GM23338 (cell line): ENCODE measurements around the gene TMEM273. TPM values are rescaled to one million over a fixed set of nuclear protein-coding genes. Genes with fewer than 3 reads are reported as not detected.

Experiments
- ATAC-seq: fragments of 200-7000 bp; cut with Tn5 transposase; 3 replicates; pipeline ENCODE4 v1.9.1; 2020
- DNase-seq: peaks from one replicate; pipeline ENCODE4 v3.0.0-alpha.2; 2015; ENCODE audit warnings: low spot score
- H2AFZ ChIP-seq: fragments of 200-600 bp; sonication (generic); 2 replicates; pipeline ENCODE4 v1.8.0; 2016; ENCODE audit warnings: antibody characterized with exemption, mild to moderate bottlenecking, moderate library complexity
- H3F3A ChIP-seq: fragments of 200-600 bp; sonication (generic); replicated peaks from 2 replicates; pipeline ENCODE4 v1.8.0; 2017; ENCODE audit warnings: antibody characterized with exemption, mixed run types, low read depth
- H3K27ac ChIP-seq: fragments of 200-600 bp; sonication (generic); 2 replicates; pipeline ENCODE4 v1.6.1; 2016; ENCODE audit warnings: low read depth
- H3K27me3 ChIP-seq: fragments of 200-600 bp; sonication (generic); 2 replicates; pipeline ENCODE4 v1.8.0; 2016; ENCODE audit warnings: mild to moderate bottlenecking, mixed run types, moderate library complexity; ENCODE audit not compliant: insufficient read depth
- H3K36me3 ChIP-seq: fragments of 200-600 bp; sonication (generic); 2 replicates; pipeline ENCODE4 v1.8.0; 2016; ENCODE audit warnings: mild to moderate bottlenecking; ENCODE audit not compliant: insufficient read depth
- H3K4me1 ChIP-seq: fragments of 200-600 bp; sonication (generic); 2 replicates; pipeline ENCODE4 v1.8.0; 2016; ENCODE audit warnings: mild to moderate bottlenecking, moderate library complexity; ENCODE audit not compliant: insufficient read depth
- H3K4me2 ChIP-seq: fragments of 200-600 bp; sonication (generic); 2 replicates; pipeline ENCODE4 v1.7.1; 2017; ENCODE audit warnings: mixed run types
- H3K4me3 ChIP-seq: fragments of 200-600 bp; sonication (generic); 2 replicates; pipeline ENCODE4 v1.6.1; 2016; ENCODE audit warnings: mixed run types
- H3K79me2 ChIP-seq: fragments of 200-600 bp; sonication (generic); replicated peaks from 2 replicates; pipeline ENCODE4 v1.8.0; 2017; ENCODE audit warnings: mild to moderate bottlenecking; ENCODE audit not compliant: insufficient read depth
- H3K9me2 ChIP-seq: fragments of 200-600 bp; sonication (generic); 2 replicates; pipeline ENCODE4 v1.8.0; 2017; ENCODE audit not compliant: insufficient read depth
- H4K20me1 ChIP-seq: fragments of 200-600 bp; sonication (generic); replicated peaks from 2 replicates; pipeline ENCODE4 v1.8.0; 2017; ENCODE audit warnings: mild to moderate bottlenecking; ENCODE audit not compliant: insufficient read depth
- H3K27ac Mint-ChIP-seq: 2 replicates; pipeline ENCODE4 v1.8.0; 2020; ENCODE audit warnings: inconsistent platforms, mild to moderate bottlenecking, moderate library complexity, mixed read lengths
- H3K27me3 Mint-ChIP-seq: 3 replicates; pipeline ENCODE4 v1.8.0; 2022; ENCODE audit warnings: low read depth, mild to moderate bottlenecking, moderate library complexity, mixed read lengths, inconsistent platforms; ENCODE audit not compliant: insufficient read depth, poor library complexity
- H3K36me3 Mint-ChIP-seq: 3 replicates; pipeline ENCODE4 v1.8.0; 2021; ENCODE audit warnings: low read depth, mild to moderate bottlenecking, inconsistent platforms, moderate library complexity, mixed read lengths
- H3K4me1 Mint-ChIP-seq: 3 replicates; pipeline ENCODE4 v1.8.0; 2020; ENCODE audit warnings: mild to moderate bottlenecking, inconsistent platforms, mixed read lengths
- H3K4me3 Mint-ChIP-seq: 3 replicates; pipeline ENCODE4 v1.8.0; 2021; ENCODE audit warnings: moderate library complexity, mild to moderate bottlenecking, inconsistent platforms, mixed read lengths
- H3K9me3 Mint-ChIP-seq: 3 replicates; pipeline ENCODE4 v1.8.0; 2020; ENCODE audit warnings: moderate library complexity, mild to moderate bottlenecking, inconsistent platforms, mixed read lengths
- CREB1 ChIP-seq: fragments of 250-450 bp; sonication (Bioruptor Pico); IDR thresholded peaks from 2 replicates; pipeline ENCODE4 v1.5.0; 2020; ENCODE audit warnings: low read depth, mild to moderate bottlenecking, moderate library complexity
- EZH2phosphoT487 ChIP-seq: fragments of 200-600 bp; sonication (generic); IDR thresholded peaks from one replicate; pipeline ENCODE4 v1.8.1; 2018; ENCODE audit warnings: antibody characterized with exemption; ENCODE audit not compliant: unreplicated experiment
- NANOG ChIP-seq: IDR thresholded peaks from 2 replicates; pipeline ENCODE4 v1.6.1; 2016; ENCODE audit warnings: antibody characterized with exemption, borderline replicate concordance
- POLR2AphosphoS5 ChIP-seq: IDR thresholded peaks from 2 replicates; pipeline ENCODE4 v1.6.1; 2016; ENCODE audit warnings: antibody characterized with exemption, low read depth
- STAT1 ChIP-seq: IDR thresholded peaks from one replicate; pipeline ENCODE4 v1.6.1; 2016; ENCODE audit warnings: antibody characterized with exemption; ENCODE audit not compliant: unreplicated experiment
- ZNF114 ChIP-seq: fragments of 250-450 bp; sonication (Bioruptor Pico); IDR thresholded peaks from 2 replicates; pipeline ENCODE4 v1.5.0; 2020; ENCODE audit warnings: mild to moderate bottlenecking, moderate library complexity
- ZNF462 ChIP-seq: fragments of 250-450 bp; sonication (Bioruptor Pico); IDR thresholded peaks from 2 replicates; pipeline ENCODE4 v1.5.0; 2020; ENCODE audit warnings: mild to moderate bottlenecking, moderate library complexity
- polyA plus RNA-seq: library from polyadenylated mRNA; unstranded; fragments of >200 nt; fragmentation: Nextera tagmentation; extraction: Ambion mirVana; gene quantifications from 2 replicates; pipeline ENCODE4 v1.2.1, GENCODE V29; 2016
- total RNA-seq: library from RNA; depleted of rRNA; stranded (reverse); fragments of >200 nt; shearing (Covaris generic); gene quantifications from 2 replicates; pipeline ENCODE4 v1.2.3, GENCODE V29; 2014
- TF ChIP-seq, protein P1 (sequence below), 2 experiments: fragments of 200-600 bp in 1 of 2; sonication (generic) in 1 of 2; conservative IDR thresholded peaks; 2 replicates each; pipeline versions ENCODE4 v1.5.1 to v1.6.1; 2016 to 2017; ENCODE audit warnings: antibody characterized with exemption in 2 of 2, low read depth in 2 of 2, mild to moderate bottlenecking in 2 of 2, moderate library complexity in 1 of 2
- TF ChIP-seq, protein P2 (sequence below): IDR thresholded peaks from one replicate; pipeline ENCODE4 v1.6.1; 2018; ENCODE audit warnings: antibody characterized with exemption; ENCODE audit not compliant: unreplicated experiment

The TMEM273 gene
- total and polyA plus RNA-seq, 2 experiments from 2014 or later = not detected

GRCh38 chr10:49170632-49171325 lies 17.4 kb downstream of the TMEM273 start:
- no peak for TF ChIP-seq ZNF114
- TF ChIP-seq NANOG = no peak
- no peak for TF ChIP-seq ZNF462 (CRISPR knock-in tag)
- TF ChIP-seq, protein P1, sequence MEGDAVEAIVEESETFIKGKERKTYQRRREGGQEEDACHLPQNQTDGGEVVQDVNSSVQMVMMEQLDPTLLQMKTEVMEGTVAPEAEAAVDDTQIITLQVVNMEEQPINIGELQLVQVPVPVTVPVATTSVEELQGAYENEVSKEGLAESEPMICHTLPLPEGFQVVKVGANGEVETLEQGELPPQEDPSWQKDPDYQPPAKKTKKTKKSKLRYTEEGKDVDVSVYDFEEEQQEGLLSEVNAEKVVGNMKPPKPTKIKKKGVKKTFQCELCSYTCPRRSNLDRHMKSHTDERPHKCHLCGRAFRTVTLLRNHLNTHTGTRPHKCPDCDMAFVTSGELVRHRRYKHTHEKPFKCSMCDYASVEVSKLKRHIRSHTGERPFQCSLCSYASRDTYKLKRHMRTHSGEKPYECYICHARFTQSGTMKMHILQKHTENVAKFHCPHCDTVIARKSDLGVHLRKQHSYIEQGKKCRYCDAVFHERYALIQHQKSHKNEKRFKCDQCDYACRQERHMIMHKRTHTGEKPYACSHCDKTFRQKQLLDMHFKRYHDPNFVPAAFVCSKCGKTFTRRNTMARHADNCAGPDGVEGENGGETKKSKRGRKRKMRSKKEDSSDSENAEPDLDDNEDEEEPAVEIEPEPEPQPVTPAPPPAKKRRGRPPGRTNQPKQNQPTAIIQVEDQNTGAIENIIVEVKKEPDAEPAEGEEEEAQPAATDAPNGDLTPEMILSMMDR (conservative IDR thresholded peaks at IDR 0.05; ENCODE audit: low read depth in 2 of 2) = no peak
- no peak for TF ChIP-seq POLR2AphosphoS5
- no peak for TF ChIP-seq CREB1 (CRISPR knock-in tag)
- TF ChIP-seq STAT1 = no peak
- TF ChIP-seq, protein P2, sequence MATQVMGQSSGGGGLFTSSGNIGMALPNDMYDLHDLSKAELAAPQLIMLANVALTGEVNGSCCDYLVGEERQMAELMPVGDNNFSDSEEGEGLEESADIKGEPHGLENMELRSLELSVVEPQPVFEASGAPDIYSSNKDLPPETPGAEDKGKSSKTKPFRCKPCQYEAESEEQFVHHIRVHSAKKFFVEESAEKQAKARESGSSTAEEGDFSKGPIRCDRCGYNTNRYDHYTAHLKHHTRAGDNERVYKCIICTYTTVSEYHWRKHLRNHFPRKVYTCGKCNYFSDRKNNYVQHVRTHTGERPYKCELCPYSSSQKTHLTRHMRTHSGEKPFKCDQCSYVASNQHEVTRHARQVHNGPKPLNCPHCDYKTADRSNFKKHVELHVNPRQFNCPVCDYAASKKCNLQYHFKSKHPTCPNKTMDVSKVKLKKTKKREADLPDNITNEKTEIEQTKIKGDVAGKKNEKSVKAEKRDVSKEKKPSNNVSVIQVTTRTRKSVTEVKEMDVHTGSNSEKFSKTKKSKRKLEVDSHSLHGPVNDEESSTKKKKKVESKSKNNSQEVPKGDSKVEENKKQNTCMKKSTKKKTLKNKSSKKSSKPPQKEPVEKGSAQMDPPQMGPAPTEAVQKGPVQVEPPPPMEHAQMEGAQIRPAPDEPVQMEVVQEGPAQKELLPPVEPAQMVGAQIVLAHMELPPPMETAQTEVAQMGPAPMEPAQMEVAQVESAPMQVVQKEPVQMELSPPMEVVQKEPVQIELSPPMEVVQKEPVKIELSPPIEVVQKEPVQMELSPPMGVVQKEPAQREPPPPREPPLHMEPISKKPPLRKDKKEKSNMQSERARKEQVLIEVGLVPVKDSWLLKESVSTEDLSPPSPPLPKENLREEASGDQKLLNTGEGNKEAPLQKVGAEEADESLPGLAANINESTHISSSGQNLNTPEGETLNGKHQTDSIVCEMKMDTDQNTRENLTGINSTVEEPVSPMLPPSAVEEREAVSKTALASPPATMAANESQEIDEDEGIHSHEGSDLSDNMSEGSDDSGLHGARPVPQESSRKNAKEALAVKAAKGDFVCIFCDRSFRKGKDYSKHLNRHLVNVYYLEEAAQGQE = no peak
- no peak for TF ChIP-seq EZH2phosphoT487
- no peaks in the 10 kb centered on the region for H3K36me3 ChIP-seq
- H3K36me3 Mint-ChIP-seq = no peaks in the 10 kb centered on the region
- H3K9me3 Mint-ChIP-seq = no peaks in the 10 kb centered on the region
- ATAC-seq (no peak), DNase-seq (no peak)
- H3K4me3 ChIP-seq = no peak overlapping the region
- no peaks in the 10 kb centered on the region for H3K79me2 ChIP-seq
- peaks cover 9% of the 10 kb centered on the region for H3K4me1 Mint-ChIP-seq
- no peaks in the 10 kb centered on the region for H3K4me1 ChIP-seq
- no peak overlapping the region for H3K4me2 ChIP-seq
- no peaks in the 10 kb centered on the region for H3K9me2 ChIP-seq
- peaks cover 1% of the 10 kb centered on the region for H3K27me3 Mint-ChIP-seq
- H2AFZ ChIP-seq = no peak overlapping the region
- H3K27me3 ChIP-seq = no peaks in the 10 kb centered on the region
- H3F3A ChIP-seq = no peaks in the 10 kb centered on the region
- no peaks in the 10 kb centered on the region for H4K20me1 ChIP-seq
- no peak overlapping the region for H3K27ac ChIP-seq
- no peak overlapping the region for H3K27ac Mint-ChIP-seq
- H3K4me3 Mint-ChIP-seq = no peak overlapping the region
